Epithelial cell of proximal tubule (primary cell): Measurements from ENCODE around the gene BTNL3. TPM values are rescaled to one million over a fixed set of nuclear protein-coding genes. Genes with fewer than 3 reads are reported as not detected.

Experiments
- DNase-seq: peaks from one replicate; pipeline ENCODE4 v3.0.0-alpha.2; 2011; ENCODE audit warnings: low read depth
- H3K4me3 ChIP-seq: 2 replicates; pipeline ENCODE4 v1.5.1; 2011; ENCODE audit warnings: low read depth, mild to moderate bottlenecking, low read length
- total RNA-seq: library from RNA; depleted of rRNA; stranded (reverse); fragments of >200 nt; gene quantifications from 2 replicates; pipeline ENCODE4 v1.2.3, GENCODE V29; 2015
- TF ChIP-seq, protein P1 (sequence below): conservative IDR thresholded peaks from 2 replicates; pipeline ENCODE4 v1.5.1; 2012; ENCODE audit warnings: low read depth, mild to moderate bottlenecking, low read length

Gene BTNL3
- total RNA-seq, 1 donor from 2014 or later: not detected

DNA sequence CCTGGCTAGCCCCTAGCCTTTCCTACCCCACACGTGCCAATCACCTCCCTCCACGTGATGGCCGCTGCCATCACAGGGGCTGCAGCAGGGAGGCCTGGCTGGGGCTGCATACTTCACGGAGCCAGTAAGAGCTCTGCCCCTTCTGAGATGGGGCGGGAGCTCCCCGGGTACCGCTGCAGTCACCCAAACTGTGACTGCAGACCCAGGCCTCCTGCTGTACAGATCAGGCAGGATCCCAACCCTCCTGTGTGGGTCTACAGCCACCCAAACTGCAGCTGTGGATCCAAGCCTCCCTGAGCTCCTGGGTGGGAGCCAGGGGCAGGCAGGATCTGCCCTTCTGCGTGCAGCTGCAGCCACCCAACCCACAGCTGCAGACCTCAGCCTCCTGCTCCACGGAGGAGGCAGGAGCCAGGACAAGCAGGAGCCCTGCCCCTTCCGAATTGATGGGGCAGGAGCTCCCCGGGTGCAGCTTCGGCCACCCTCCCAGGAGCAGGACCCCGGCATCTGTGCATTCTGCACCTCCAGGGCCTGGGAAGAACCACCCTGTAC, 48.2 kb downstream of the BTNL3 start:
- TF ChIP-seq, protein P1, sequence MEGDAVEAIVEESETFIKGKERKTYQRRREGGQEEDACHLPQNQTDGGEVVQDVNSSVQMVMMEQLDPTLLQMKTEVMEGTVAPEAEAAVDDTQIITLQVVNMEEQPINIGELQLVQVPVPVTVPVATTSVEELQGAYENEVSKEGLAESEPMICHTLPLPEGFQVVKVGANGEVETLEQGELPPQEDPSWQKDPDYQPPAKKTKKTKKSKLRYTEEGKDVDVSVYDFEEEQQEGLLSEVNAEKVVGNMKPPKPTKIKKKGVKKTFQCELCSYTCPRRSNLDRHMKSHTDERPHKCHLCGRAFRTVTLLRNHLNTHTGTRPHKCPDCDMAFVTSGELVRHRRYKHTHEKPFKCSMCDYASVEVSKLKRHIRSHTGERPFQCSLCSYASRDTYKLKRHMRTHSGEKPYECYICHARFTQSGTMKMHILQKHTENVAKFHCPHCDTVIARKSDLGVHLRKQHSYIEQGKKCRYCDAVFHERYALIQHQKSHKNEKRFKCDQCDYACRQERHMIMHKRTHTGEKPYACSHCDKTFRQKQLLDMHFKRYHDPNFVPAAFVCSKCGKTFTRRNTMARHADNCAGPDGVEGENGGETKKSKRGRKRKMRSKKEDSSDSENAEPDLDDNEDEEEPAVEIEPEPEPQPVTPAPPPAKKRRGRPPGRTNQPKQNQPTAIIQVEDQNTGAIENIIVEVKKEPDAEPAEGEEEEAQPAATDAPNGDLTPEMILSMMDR: no peak
- no peak for DNase-seq
- H3K4me3 ChIP-seq: no peak overlapping the region

DNA sequence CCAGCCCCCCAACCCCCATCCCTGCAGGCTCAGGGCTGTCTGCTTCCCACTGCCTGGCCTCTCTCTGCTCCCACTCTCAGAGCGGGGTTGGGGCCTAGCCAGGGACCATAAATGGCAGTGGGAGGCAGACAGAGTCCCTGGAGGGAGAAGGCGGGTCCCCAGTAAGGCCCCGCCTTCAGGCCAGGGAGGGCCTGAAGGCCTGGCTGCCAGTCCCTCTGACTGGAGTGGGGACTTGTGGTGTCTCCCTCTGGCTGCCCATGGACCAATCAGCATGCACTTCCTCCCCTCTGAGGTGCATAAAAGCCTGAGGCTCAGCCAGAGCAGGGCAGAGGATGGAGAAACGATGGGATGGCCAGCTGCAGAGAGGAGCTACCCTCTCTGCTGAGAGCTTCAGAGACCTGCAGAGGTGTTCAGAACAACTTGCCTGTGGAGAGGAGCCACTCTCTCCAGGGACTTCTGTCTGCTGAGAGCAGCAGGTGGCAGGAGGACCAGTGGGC, 48.8 kb downstream of the BTNL3 start:
- TF ChIP-seq, protein P1: no peak
- DNase-seq: no peak
- no peak overlapping the region for H3K4me3 ChIP-seq

DNA sequence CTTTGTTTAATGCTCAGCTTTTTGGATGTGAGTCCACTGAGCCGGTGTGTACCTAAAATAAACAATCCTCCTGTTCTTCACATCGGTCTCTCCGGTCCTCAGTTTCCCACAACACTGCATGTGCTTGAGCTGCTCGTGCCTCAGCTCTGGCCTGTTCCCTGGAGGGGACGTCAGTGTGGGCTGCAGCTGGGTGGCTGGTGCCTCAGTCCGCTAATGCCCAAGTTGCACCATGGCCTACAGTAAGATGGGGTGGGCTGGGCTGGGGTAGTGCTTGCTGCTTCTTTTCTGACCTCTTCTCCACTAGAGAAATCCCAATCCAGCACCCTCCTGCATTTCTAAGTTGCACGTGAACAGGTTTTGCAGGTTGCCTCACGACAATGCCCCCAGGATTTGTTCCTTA, 50.8 kb downstream of the BTNL3 start:
- H3K4me3 ChIP-seq: no peak overlapping the region
- no peak for DNase-seq
- TF ChIP-seq, protein P1: no peak

DNA sequence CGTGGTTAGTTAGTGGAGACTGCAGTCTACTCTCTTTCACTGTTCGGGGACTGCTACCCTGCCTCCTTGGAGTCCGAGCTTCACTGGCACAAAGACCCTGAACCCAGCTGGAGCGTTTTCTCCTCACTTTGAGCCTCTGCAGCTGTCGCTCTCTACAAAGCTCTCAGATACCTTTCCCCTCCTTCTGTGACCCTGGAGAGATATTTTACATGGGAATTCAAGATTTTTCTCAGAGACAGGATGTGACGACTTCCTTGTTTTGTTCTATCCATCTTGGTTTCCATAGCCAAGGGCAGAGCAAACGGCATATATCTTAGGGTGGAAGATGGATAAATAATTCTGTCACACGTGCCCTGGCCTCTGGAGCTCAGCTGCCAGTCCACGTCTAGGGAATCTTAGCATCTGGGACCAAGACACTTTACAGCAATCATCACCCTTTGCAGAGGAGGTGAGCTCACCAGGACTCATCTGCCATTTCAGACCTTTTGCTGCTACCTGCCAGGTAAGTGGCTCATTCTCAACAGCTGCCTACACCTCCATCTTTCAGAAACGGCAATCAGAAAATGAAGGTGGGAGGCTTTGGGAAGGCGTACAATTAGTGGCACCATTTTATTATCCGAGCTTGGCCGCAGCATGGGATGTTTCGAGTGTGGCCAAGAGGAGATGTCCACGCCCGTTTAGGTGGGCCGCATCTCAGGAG, 51.4 kb downstream of the BTNL3 start, which contains the start of gene BTNL9:
Gene BTNL9 (plus strand): TSS at position 336 of the 700 bp plus-strand sequence. CDS start 5,224 bp downstream, outside the sequence.
- H3K4me3 ChIP-seq: no peak within 1 kb of the TSS
- no peak for DNase-seq
- TF ChIP-seq, protein P1: no peak

DNA sequence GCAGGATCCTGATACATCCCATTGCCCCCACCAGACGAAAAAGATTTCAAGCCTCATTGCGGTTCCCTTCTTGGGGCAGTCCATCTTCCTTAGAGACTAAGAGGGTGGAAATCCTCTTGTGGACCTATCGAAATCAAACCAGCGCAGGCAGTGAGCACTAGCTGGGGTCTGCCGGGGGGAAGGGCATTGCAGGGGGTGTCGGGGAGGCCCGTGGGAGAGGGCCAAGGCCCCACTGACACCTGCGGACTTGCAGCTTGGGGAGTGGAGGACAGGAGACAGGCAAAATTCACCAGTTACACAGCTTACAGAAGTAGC, 51.9 kb downstream of the BTNL3 start:
- DNase-seq: no peak
- H3K4me3 ChIP-seq: no peak overlapping the region
- TF ChIP-seq, protein P1: no peak

DNA sequence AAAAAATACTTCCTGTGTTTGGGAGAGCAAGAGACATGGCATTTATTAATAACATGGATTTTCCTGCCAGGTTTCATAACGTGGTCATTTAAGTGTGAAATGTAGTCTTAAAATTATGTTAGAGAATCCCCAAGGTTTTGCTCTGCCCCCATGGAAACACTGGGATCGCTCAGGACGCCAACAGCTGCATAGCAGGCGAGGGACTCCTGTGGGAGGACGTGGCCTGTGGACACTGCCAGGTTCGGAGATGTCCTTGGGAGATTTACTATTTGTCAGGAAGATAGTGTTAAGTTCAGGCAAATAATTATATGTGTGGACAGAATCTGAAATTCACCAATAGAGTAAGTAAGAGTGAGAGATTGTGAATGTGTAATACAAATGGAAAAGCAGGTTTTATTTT, 52.4 kb downstream of the BTNL3 start:
- no peak for DNase-seq
- H3K4me3 ChIP-seq: no peak overlapping the region
- TF ChIP-seq, protein P1: no peak
